DMS79 (cell line): Measurements from ENCODE around the gene SPARC.

Experiments
- DNase-seq: peaks from one replicate; lab custom pipeline; 2025; lab: John Stamatoyannopoulos, UW

The SPARC gene

GRCh38 chr5:151677776-151678545, 8.8 kb downstream of the SPARC start:
- DNase-seq, result no peak

GRCh38 chr5:151676719-151677118, 10.0 kb downstream of the SPARC start:
- DNase-seq, result no peak

- no peak for DNase-seq
Observed at GRCh38 chr5:151676314-151676712, 10.4 kb downstream of the SPARC start.

GRCh38 chr5:151675611-151676313, 11.0 kb downstream of the SPARC start:
- no peak for DNase-seq

- no peak for DNase-seq
Observed at GRCh38 chr5:151674626-151675610, 11.8 kb downstream of the SPARC start.

GRCh38 chr5:151673421-151673820, 13.3 kb downstream of the SPARC start:
- DNase-seq, result no peak

- DNase-seq, result no peak
Observed at GRCh38 chr5:151672516-151672915, 14.2 kb downstream of the SPARC start.

- no peak for DNase-seq
Observed at GRCh38 chr5:151671950-151672349, 14.8 kb downstream of the SPARC start.

- DNase-seq, result no peak
Observed at GRCh38 chr5:151670953-151671636, 15.6 kb downstream of the SPARC start.

- DNase-seq, result no peak
Observed at GRCh38 chr5:151670083-151670686, 16.5 kb downstream of the SPARC start.

GRCh38 chr5:151667083-151667482, 19.6 kb downstream of the SPARC start:
- DNase-seq, result no peak

GRCh38 chr5:151665613-151666012, 21.1 kb downstream of the SPARC start:
- DNase-seq, result no peak

GRCh38 chr5:151664694-151665585, 21.8 kb downstream of the SPARC start:
- DNase-seq, result no peak

GRCh38 chr5:151663617-151664293, 23.0 kb downstream of the SPARC start:
- no peak for DNase-seq

GRCh38 chr5:151662805-151663204, 23.9 kb downstream of the SPARC start:
- no peak for DNase-seq

- no peak for DNase-seq
Observed at GRCh38 chr5:151661968-151662732, 24.6 kb downstream of the SPARC start.

- DNase-seq, result no peak
Observed at GRCh38 chr5:151660616-151661495, 25.9 kb downstream of the SPARC start.
